HG02759 (cell line): ENCODE results near the gene ATXN1L.
A peak's percentile ranks its signal among the peaks of the same experiment; 100 is the strongest.
"Not testable (repeated sequence)": the region's sequence is repeated elsewhere in the genome, so short reads cannot be mapped to it uniquely, and the experiment has no call there.

Experiments
- ATAC-seq: cut with Tn5 transposase; IDR thresholded peaks from one replicate; pipeline ENCODE4 v1.9.1; 2021; ENCODE audit warnings: mild to moderate bottlenecking, moderate library complexity; ENCODE audit not compliant: unreplicated experiment

The ATXN1L gene

GRCh38 chr16:71893888-71894228 lies 48.1 kb downstream of the ATXN1L start:
- peak; percentile 1 for ATAC-seq

- peak; percentile 18 for ATAC-seq
Observed at GRCh38 chr16:71894229-71894920, 48.6 kb downstream of the ATXN1L start.

GRCh38 chr16:71894921-71895678 lies 49.3 kb downstream of the ATXN1L start, which contains the start of gene IST1:
IST1 (plus strand) TSS chr16:71895531; CDS start chr16:71915641, 20,110 bp downstream.
- peak; percentile 85 for ATAC-seq

GRCh38 chr16:71895679-71896365 lies 50.0 kb downstream of the ATXN1L start:
- ATAC-seq = peak; percentile 32

GRCh38 chr16:71896764-71897368 lies 51.1 kb downstream of the ATXN1L start:
- ATAC-seq = no peak

GRCh38 chr16:71899171-71899570 lies 53.4 kb downstream of the ATXN1L start:
- no peak for ATAC-seq

GRCh38 chr16:71902656-71903365 lies 57.0 kb downstream of the ATXN1L start:
- no peak for ATAC-seq

- ATAC-seq = no peak
Observed at GRCh38 chr16:71903608-71904007, 57.8 kb downstream of the ATXN1L start.

GRCh38 chr16:71904239-71904638 lies 58.5 kb downstream of the ATXN1L start:
- no peak for ATAC-seq

GRCh38 chr16:71905765-71906164 lies 60.0 kb downstream of the ATXN1L start:
- not testable (repeated sequence) for ATAC-seq
